ENCODE measurements around the gene KCTD13.

GRCh38 chr16:29974291-29975133 is 48.5 kb upstream of the KCTD13 start:
- no peak for TF ChIP-seq EZH2phosphoT487 (IDR thresholded peaks at IDR 0.05; ENCODE audit: borderline replicate concordance)
- TF ChIP-seq EZH2 (IDR thresholded peaks at IDR 0.05): no peak

All from HCT116 (cell line).